Medulla oblongata (tissue), 1 donor: Measurements from ENCODE around the gene CWF19L2.
"Not testable (repeated sequence)": the region's sequence is repeated elsewhere in the genome, so short reads cannot be mapped to it uniquely, and the experiment has no call there.

Experiments
- DNase-seq: peaks from one replicate; pipeline ENCODE4 v3.0.0-alpha.2; 2015; ENCODE audit errors: extremely low spot score

Gene CWF19L2

GRCh38 chr11:107438148-107438547 is 19.5 kb downstream of the CWF19L2 start:
- no peak for DNase-seq

GRCh38 chr11:107430525-107430924 is 27.1 kb downstream of the CWF19L2 start:
- no peak for DNase-seq

GRCh38 chr11:107427569-107428180 is 29.9 kb downstream of the CWF19L2 start:
- no peak for DNase-seq

- DNase-seq, result no peak
These were observed 44.3 kb downstream of the CWF19L2 start for GRCh38 chr11:107413352-107413751.

- DNase-seq, result no peak
These were observed 48.8 kb downstream of the CWF19L2 start for GRCh38 chr11:107408762-107409211.

- no peak for DNase-seq
These were observed 52.4 kb downstream of the CWF19L2 start for GRCh38 chr11:107405260-107405659.

- DNase-seq, result not testable (repeated sequence)
These were observed 56.5 kb downstream of the CWF19L2 start for GRCh38 chr11:107401131-107401530.

GRCh38 chr11:107397357-107397756 is 60.3 kb downstream of the CWF19L2 start:
- DNase-seq, result no peak

- DNase-seq, result no peak
These were observed 65.0 kb downstream of the CWF19L2 start for GRCh38 chr11:107392611-107393010.

GRCh38 chr11:107390701-107391100 is 66.9 kb downstream of the CWF19L2 start:
- not testable (repeated sequence) for DNase-seq

GRCh38 chr11:107387666-107388065 is 70.0 kb downstream of the CWF19L2 start:
- DNase-seq, result no peak

GRCh38 chr11:107385361-107385981 is 72.2 kb downstream of the CWF19L2 start:
- no peak for DNase-seq

GRCh38 chr11:107384144-107384852 is 73.3 kb downstream of the CWF19L2 start:
- no peak for DNase-seq

- DNase-seq, result no peak
These were observed 85.2 kb downstream of the CWF19L2 start for GRCh38 chr11:107372439-107372838.

- DNase-seq, result no peak
These were observed 87.2 kb downstream of the CWF19L2 start for GRCh38 chr11:107370390-107370789.

- DNase-seq, result no peak
These were observed 97.9 kb downstream of the CWF19L2 start for GRCh38 chr11:107359701-107360100.

- DNase-seq, result no peak
These were observed 99.7 kb downstream of the CWF19L2 start for GRCh38 chr11:107357877-107358276.

- no peak for DNase-seq
These were observed 102.8 kb downstream of the CWF19L2 start for GRCh38 chr11:107354780-107355179.

- no peak for DNase-seq
These were observed 119.7 kb downstream of the CWF19L2 start for GRCh38 chr11:107337917-107338316.

GRCh38 chr11:107331728-107332127 is 125.9 kb downstream of the CWF19L2 start:
- DNase-seq, result no peak

GRCh38 chr11:107329164-107329563 is 128.5 kb downstream of the CWF19L2 start:
- DNase-seq, result no peak

GRCh38 chr11:107316426-107316825 is 141.2 kb downstream of the CWF19L2 start:
- DNase-seq, result no peak

GRCh38 chr11:107307991-107308390 is 149.6 kb downstream of the CWF19L2 start:
- DNase-seq, result no peak
